ENCODE results near the gene PNPO. TPM values are rescaled to one million over a fixed set of nuclear protein-coding genes. Genes with fewer than 3 reads are reported as not detected.

The PNPO gene
- total and polyA plus RNA-seq, 2 of the 8 experiments (the other 6 are each of a cell fraction or from before 2014, with no cell fraction given): 7.0 to 8.1 TPM

- H3K79me2 ChIP-seq (ENCODE audit: control insufficient read depth in 1 of 2, insufficient read depth in 2 of 2, low read length in 2 of 2): no peaks in the 10 kb centered on the region
- H2BK12ac ChIP-seq (ENCODE audit: low read depth, low read length): no peak overlapping the region
- no peak overlapping the region for H3K9ac ChIP-seq (replicated peaks in 1 of 4; ENCODE audit: extremely low read depth in 1 of 4, low read depth in 3 of 4, low read length in 3 of 4)
- DNase-seq (ENCODE audit: low read depth in 1 of 2, low spot score in 2 of 2): no peak
- no peak overlapping the region for H3K56ac ChIP-seq (replicated peaks; ENCODE audit: insufficient read length, low read depth, low read length)
- POLR2A ChIA-PET (ENCODE audit: partially characterized antibody): interaction anchor here (1.1 to 1.6 kb wide), 2 partner anchors 9 to 11 kb away, joined by 3 to 5 read pairs; partner anchors contain the start of gene CDK5RAP3
- 87% methylated on average over 8 of the region's 8 CpGs; no CpG with 5 or more reads in 1 of the 2 experiments for WGBS, 2 experiments (ENCODE audit: extremely low coverage in 1 of 2, insufficient coverage in 1 of 2, insufficient read length in 1 of 2, insufficient replicate concordance in 2 of 2, low coverage in 1 of 2, low lambda C conversion rate in 2 of 2, missing lambda C conversion rate in 1 of 2)
- H3K18ac ChIP-seq (ENCODE audit: extremely low read depth, low read length): no peak overlapping the region
- CTCF ChIA-PET (ENCODE audit: partially characterized antibody): interaction anchor here (1.3 to 40.5 kb wide), 4 partner anchors 8 to 116 kb away, joined by 3 to 1010 read pairs (median 752); partner anchors contain the start of genes CDK5RAP3, PNPO and PRR15L
- no peak overlapping the region for H2BK15ac ChIP-seq (ENCODE audit: low read length)
- no peaks in the 10 kb centered on the region for H3K27me3 ChIP-seq (replicated peaks in 1 of 4; ENCODE audit: control insufficient read depth in 3 of 4, extremely low read depth in 1 of 4, insufficient read depth in 3 of 4, low read length in 3 of 4)
- no peaks in the 10 kb centered on the region for H4K20me1 ChIP-seq (replicated peaks in 1 of 2; ENCODE audit: control insufficient read depth in 1 of 2, insufficient read depth in 2 of 2, low read length in 2 of 2)
- no peaks in the 10 kb centered on the region for H3K79me1 ChIP-seq (ENCODE audit: low read depth, low read length)
- no peak overlapping the region for H2BK5ac ChIP-seq (ENCODE audit: low read depth, low read length)
- no peak overlapping the region for H3K27ac ChIP-seq (ENCODE audit: low read depth, low read length)
- H2BK120ac ChIP-seq (replicated peaks; ENCODE audit: low read depth, low read length): no peak overlapping the region
- H2AFZ ChIP-seq (ENCODE audit: low read length): no peak overlapping the region
- no peaks in the 10 kb centered on the region for H3K36me3 ChIP-seq (ENCODE audit: control insufficient read depth in 2 of 4, insufficient read depth in 4 of 4, low read length in 3 of 4)
- FAIRE-seq: no peak
- no peaks in the 10 kb centered on the region; the same call in 1 of the 2 replicates for H3K23me2 ChIP-seq (ENCODE audit: low read depth, low read length)
- H3K4me3 ChIP-seq (ENCODE audit: extremely low read depth in 1 of 4, insufficient read depth in 2 of 4, low read depth in 3 of 4, low read length in 4 of 4): no peak overlapping the region
- no peak overlapping the region for H3K4ac ChIP-seq (replicated peaks; ENCODE audit: insufficient read length, low read depth, low read length)
- no peaks in the 10 kb centered on the region for H3K9me3 ChIP-seq (ENCODE audit: insufficient read depth in 2 of 2, low read depth in 1 of 2, low read length in 1 of 2)
- H3K4me2 ChIP-seq (ENCODE audit: insufficient read depth in 1 of 2, low read depth in 2 of 2, low read length in 2 of 2): no peak overlapping the region
- H4K91ac ChIP-seq (replicated peaks; ENCODE audit: insufficient read length, low read length): no peak overlapping the region
- no peak overlapping the region for H4K5ac ChIP-seq (ENCODE audit: insufficient read length, low read depth, low read length)
- peaks cover 0 to 20% (median 17%) of the 10 kb centered on the region in 4 experiments; a peak in 6 of 7 replicates for H3K4me1 ChIP-seq (replicated peaks in 1 of 4; ENCODE audit: control insufficient read depth in 3 of 4, insufficient read depth in 4 of 4, low read length in 3 of 4)
- no peak overlapping the region for H2AK5ac ChIP-seq (ENCODE audit: low read depth, low read length)
- no peak overlapping the region for H4K8ac ChIP-seq (ENCODE audit: extremely low read depth, insufficient read depth, low read length)
- no peak overlapping the region for H3K14ac ChIP-seq (ENCODE audit: insufficient read length)
- no peak overlapping the region for H2BK20ac ChIP-seq (ENCODE audit: low read length)
- no peak overlapping the region for H3K23ac ChIP-seq (ENCODE audit: insufficient read length)
- TF ChIP-seq SP4 (IDR thresholded peaks at IDR 0.05; ENCODE audit: low read length): no peak
- no peak for TF ChIP-seq BCL11A (IDR thresholded peaks at IDR 0.05; ENCODE audit: low read depth in 2 of 2, low read length in 2 of 2)
- no peak for TF ChIP-seq SRF (IDR thresholded peaks at IDR 0.05; ENCODE audit: low read depth, low read length)
- TF ChIP-seq NRF1 (IDR thresholded peaks at IDR 0.05; ENCODE audit: low read depth, low read length): no peak
- no peak for TF ChIP-seq EGR1 (IDR thresholded peaks at IDR 0.05; ENCODE audit: borderline replicate concordance, low read depth, low read length)
- TF ChIP-seq E2F6 (IDR thresholded peaks at IDR 0.05): no peak
- TF ChIP-seq RAD21 (IDR thresholded peaks at IDR 0.05 in 1 of 2, conservative IDR thresholded peaks at IDR 0.05 in 1 of 2; ENCODE audit: low read depth in 2 of 2, low read length in 2 of 2): no peak
- TF ChIP-seq ATF2 (IDR thresholded peaks at IDR 0.05; ENCODE audit: low read length): no peak
- no peak for TF ChIP-seq CBX5 (IDR thresholded peaks at IDR 0.05; ENCODE audit: low read depth, low read length)
- no peak for TF ChIP-seq JUND (IDR thresholded peaks at IDR 0.05; ENCODE audit: low read length)
Measured at GRCh38 chr17:47959825-47960655, 18.7 kb downstream of the PNPO start.

All from H1 (cell line).